Ascending aorta (tissue), 2 donors: ENCODE results near the gene FGA. TPM values are rescaled to one million over a fixed set of nuclear protein-coding genes. Genes with fewer than 3 reads are reported as not detected.

Experiments
- DNase-seq, 2 donors: peaks; one replicate each; pipeline ENCODE4 v3.0.0-alpha.2; 2019; ENCODE audit warnings: low spot score in 2 of 2
- H3K27ac ChIP-seq, 2 donors: fragments of 200-600 bp; sonication (generic); one replicate each; pipeline ENCODE4 v1.5.1; 2016 to 2017; ENCODE audit warnings: mild to moderate bottlenecking in 1 of 2
- H3K27me3 ChIP-seq: fragments of 200-600 bp; sonication (generic); one replicate; pipeline ENCODE4 v1.5.1; 2017
- H3K36me3 ChIP-seq, 2 donors: fragments of 200-600 bp; sonication (generic); one replicate each; pipeline ENCODE4 v1.5.1; 2016
- H3K4me1 ChIP-seq, 2 donors: fragments of 200-600 bp; sonication (generic); one replicate each; pipeline ENCODE4 v1.5.1; 2016 to 2017; ENCODE audit warnings: mild to moderate bottlenecking in 1 of 2
- H3K4me3 ChIP-seq, 2 donors: fragments of 200-600 bp; sonication (generic); one replicate each; pipeline ENCODE4 v1.5.1; 2016 to 2017; ENCODE audit warnings: mild to moderate bottlenecking in 1 of 2
- H3K9me3 ChIP-seq, 2 donors: fragments of 200-600 bp; sonication (generic); one replicate each; pipeline ENCODE4 v1.5.1; 2016
- intact Hi-C: fragments of 100-400 bp; cut with DNase I; formaldehyde crosslinking; loops from one replicate; pipeline ENCODE4 v1.15.1; 2023
- total RNA-seq: library from RNA; depleted of rRNA; stranded (reverse); fragments of >200 nt; gene quantifications from one replicate; pipeline ENCODE4 v1.1.0, GENCODE V29; 2016
- TF ChIP-seq, protein P1 (sequence below), 3 experiments: fragments of 200-600 bp in 2 of 3; fragments of 450-650 bp in 1 of 3; sonication (generic) in 2 of 3; IDR thresholded peaks; one replicate each; pipeline ENCODE4 v1.5.1; 2016 to 2019; ENCODE audit warnings: antibody characterized with exemption in 3 of 3, mild to moderate bottlenecking in 1 of 3, moderate library complexity in 1 of 3

FGA gene
- total RNA-seq, 1 donor from 2014 or later, result 47.6 TPM

DNA sequence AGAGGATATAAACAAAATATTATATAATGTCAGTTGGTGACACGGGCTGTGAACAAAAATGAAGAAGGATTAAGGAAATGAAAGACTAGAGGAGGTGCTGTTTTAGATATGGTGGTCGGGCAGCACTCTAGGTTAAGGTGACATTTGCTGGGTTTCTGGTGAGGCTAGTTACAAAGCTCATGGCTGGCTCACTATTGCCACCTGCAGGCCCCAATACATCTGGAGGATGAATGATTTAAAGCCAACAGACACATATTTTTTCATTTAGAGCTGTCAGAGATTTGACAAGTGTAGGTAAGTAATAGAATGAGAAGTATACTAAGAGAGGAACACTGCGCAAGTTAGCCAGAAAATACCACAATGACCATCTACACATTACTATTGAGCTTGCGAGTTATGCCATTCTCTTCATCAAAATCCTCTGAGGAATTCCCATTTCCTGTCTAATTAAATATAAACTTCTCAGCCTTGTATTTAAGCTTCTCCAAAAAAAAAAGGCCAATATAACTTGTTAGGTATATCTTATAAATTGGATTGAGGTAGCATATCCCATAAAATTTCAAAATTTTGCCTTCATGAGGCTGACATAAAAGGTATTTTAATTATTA, 28.3 kb upstream of the FGA start:
- H3K4me3 ChIP-seq, result no peak overlapping the region
- TF ChIP-seq, protein P1, sequence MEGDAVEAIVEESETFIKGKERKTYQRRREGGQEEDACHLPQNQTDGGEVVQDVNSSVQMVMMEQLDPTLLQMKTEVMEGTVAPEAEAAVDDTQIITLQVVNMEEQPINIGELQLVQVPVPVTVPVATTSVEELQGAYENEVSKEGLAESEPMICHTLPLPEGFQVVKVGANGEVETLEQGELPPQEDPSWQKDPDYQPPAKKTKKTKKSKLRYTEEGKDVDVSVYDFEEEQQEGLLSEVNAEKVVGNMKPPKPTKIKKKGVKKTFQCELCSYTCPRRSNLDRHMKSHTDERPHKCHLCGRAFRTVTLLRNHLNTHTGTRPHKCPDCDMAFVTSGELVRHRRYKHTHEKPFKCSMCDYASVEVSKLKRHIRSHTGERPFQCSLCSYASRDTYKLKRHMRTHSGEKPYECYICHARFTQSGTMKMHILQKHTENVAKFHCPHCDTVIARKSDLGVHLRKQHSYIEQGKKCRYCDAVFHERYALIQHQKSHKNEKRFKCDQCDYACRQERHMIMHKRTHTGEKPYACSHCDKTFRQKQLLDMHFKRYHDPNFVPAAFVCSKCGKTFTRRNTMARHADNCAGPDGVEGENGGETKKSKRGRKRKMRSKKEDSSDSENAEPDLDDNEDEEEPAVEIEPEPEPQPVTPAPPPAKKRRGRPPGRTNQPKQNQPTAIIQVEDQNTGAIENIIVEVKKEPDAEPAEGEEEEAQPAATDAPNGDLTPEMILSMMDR (IDR thresholded peaks at IDR 0.05), result peak in 2 of 3 experiments; percentile 43 to 45
- no peaks in the 10 kb centered on the region for H3K4me1 ChIP-seq
- no peaks in the 10 kb centered on the region for H3K9me3 ChIP-seq
- no peaks in the 10 kb centered on the region for H3K36me3 ChIP-seq
- DNase-seq, result no peak
- intact Hi-C loops, result loop anchor here (1.0 kb wide), 1 partner anchor 67 kb away; no protein-coding TSS in a partner anchor
- no peaks in the 10 kb centered on the region for H3K27me3 ChIP-seq
- H3K27ac ChIP-seq, result no peak overlapping the region

DNA sequence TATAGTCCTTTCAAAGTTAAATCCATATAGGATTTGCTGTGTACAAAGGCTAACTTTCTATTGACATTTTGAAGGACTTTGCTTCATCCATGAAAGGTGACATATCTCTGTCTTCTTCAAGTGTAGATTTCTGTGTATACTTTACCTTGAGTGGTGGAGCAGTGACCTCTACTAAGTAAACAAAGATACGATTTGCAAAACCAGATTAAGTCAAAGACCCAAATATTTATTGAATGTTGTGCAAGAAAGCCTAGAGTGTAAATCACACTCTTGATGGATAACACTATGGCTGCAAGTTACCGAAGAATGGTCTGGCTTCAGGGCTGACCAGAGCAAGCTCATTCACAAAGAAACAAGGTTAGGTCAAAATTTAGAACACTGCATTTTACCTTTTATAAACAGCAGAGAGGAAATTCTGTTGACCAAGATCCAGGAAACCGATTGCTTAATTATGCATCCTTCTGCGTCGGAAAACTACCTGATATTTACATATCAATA, 27.3 kb upstream of the FGA start:
- Histone ChIP-seq H3K4me1 (no peaks in the 10 kb centered on the region), H3K27me3 (no peaks in the 10 kb centered on the region), H3K9me3 (no peaks in the 10 kb centered on the region), H3K4me3 (no peak overlapping the region), H3K36me3 (no peaks in the 10 kb centered on the region), H3K27ac (no peak overlapping the region)
- DNase-seq, result no peak
- TF ChIP-seq, protein P1 (IDR thresholded peaks at IDR 0.05), result no peak
- intact Hi-C loops, result loop anchor here (1.0 kb wide), 1 partner anchor 66 kb away; no protein-coding TSS in a partner anchor

DNA sequence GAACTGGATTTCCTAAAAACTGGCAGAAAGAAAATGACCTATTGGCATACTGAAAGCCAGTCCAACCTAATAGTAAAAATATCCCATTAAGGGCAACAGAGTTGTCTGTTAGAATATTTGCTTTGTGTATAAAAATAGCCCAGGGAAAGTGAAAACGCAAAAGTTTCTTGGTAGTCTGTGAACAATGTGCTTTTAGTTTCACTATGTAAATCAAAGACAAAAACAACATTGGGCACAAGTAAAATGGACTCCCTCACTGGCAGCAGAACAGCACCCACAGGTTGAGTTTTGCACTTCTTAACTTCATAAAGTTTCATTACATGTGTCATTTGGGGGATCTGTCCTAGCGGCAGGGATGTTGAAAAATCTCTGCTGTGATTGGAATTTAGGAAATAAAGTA, 26.2 kb upstream of the FGA start:
- intact Hi-C loops, result no loop called here
- no peaks in the 10 kb centered on the region for H3K9me3 ChIP-seq
- no peak for DNase-seq
- H3K4me3 ChIP-seq, result no peak overlapping the region
- no peaks in the 10 kb centered on the region for H3K27me3 ChIP-seq
- TF ChIP-seq, protein P1 (IDR thresholded peaks at IDR 0.05), result no peak
- no peak overlapping the region for H3K27ac ChIP-seq
- H3K36me3 ChIP-seq, result no peaks in the 10 kb centered on the region
- H3K4me1 ChIP-seq, result no peaks in the 10 kb centered on the region

DNA sequence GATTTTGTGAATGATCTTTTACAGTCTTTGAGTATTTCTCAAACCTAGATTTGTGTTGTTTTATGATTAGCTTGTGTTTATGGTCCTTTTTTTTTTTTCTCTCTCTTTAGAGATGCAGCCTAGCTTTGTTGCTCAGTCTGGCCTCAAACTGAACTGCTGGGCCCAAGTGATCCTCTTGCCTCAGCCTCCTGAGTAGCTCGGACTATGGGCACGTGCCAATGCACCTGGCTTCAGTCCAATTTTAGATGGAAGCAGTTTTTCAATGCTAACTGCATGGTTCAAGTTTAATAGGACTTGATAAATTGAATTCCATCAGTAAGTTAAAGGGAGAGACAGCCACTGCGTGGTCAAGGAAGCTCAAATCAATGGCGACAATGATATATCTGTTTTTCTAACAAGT, 25.7 kb upstream of the FGA start:
- no peak for DNase-seq
- no peaks in the 10 kb centered on the region for H3K9me3 ChIP-seq
- TF ChIP-seq, protein P1 (IDR thresholded peaks at IDR 0.05), result no peak
- H3K36me3 ChIP-seq, result no peaks in the 10 kb centered on the region
- no peaks in the 10 kb centered on the region for H3K4me1 ChIP-seq
- H3K27me3 ChIP-seq, result no peaks in the 10 kb centered on the region
- no peak overlapping the region for H3K4me3 ChIP-seq
- intact Hi-C loops, result no loop called here
- H3K27ac ChIP-seq, result no peak overlapping the region

DNA sequence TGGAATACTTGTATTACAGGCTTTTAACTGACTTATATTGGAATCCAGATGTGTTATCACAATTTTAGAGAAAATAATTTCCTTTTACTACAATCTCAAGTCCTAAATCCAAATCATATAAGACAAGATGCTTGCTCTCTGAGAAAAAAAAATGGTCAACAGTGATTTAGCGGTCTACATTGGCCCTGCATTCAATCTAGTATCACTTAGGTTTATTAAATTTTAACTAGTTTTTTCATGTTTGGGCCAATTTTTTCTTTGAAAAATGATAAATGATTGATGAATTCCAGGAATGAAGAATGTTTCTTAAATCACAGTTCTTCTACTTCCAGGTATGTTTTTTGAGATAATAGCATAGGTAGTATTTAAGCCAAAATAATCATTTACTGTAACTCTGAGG, 24.7 kb upstream of the FGA start:
- Histone ChIP-seq H3K27ac (no peak overlapping the region), H3K4me1 (no peaks in the 10 kb centered on the region), H3K27me3 (no peaks in the 10 kb centered on the region), H3K9me3 (no peaks in the 10 kb centered on the region), H3K36me3 (no peaks in the 10 kb centered on the region), H3K4me3 (no peak overlapping the region)
- TF ChIP-seq, protein P1 (IDR thresholded peaks at IDR 0.05), result no peak
- intact Hi-C loops, result no loop called here
- DNase-seq, result no peak
